ENCODE measurements around the gene CST6.

The CST6 gene

DNA sequence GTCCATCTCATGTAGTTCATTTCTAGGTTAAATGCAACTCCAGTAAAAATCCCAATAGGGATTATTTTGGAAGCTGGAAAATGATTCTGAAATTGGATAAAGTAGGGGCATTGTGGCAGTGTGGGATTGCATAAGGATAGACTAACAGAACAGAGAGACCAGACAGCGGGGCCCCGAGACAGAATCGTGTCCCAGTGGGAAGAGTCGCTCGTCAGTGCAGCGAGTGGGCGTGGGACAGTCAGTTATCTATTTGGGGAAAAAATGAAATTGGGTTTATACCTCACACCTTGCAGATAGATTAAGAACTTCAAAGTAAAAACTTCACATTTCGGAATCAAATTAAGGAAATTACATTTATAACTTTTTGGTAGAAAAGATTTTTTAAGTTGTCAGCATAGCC is 39.7 kb upstream of the CST6 start:
- peaks cover 3% of the 10 kb centered on the region; the same call in 1 of the 2 replicates for H3K79me2 ChIP-seq (ENCODE audit: low read length)
- H3K9me3 ChIP-seq (replicated peaks; ENCODE audit: insufficient read depth, low read length): no peaks in the 10 kb centered on the region
- H2AFZ ChIP-seq (ENCODE audit: low read length): no peak overlapping the region
- H3K9ac ChIP-seq (ENCODE audit: low read length): no peak overlapping the region
- H3K36me3 ChIP-seq (replicated peaks; ENCODE audit: insufficient read depth, low read length): no peaks in the 10 kb centered on the region; the same call in 1 of the 2 replicates
- DNase-seq: no peak
- H3K27me3 ChIP-seq (replicated peaks; ENCODE audit: insufficient read depth, low read length): no peaks in the 10 kb centered on the region
- no peaks in the 10 kb centered on the region for H3K4me1 ChIP-seq (ENCODE audit: low read length)
- H3K4me2 ChIP-seq (ENCODE audit: low read depth, low read length): no peak overlapping the region
- TF ChIP-seq EZH2 (optimal IDR thresholded peaks at IDR 0.05; ENCODE audit: low read depth, low read length) (no peak), EZH2phosphoT487 (IDR thresholded peaks at IDR 0.05; ENCODE audit: low read length) (no peak)
- TF ChIP-seq, protein P1, sequence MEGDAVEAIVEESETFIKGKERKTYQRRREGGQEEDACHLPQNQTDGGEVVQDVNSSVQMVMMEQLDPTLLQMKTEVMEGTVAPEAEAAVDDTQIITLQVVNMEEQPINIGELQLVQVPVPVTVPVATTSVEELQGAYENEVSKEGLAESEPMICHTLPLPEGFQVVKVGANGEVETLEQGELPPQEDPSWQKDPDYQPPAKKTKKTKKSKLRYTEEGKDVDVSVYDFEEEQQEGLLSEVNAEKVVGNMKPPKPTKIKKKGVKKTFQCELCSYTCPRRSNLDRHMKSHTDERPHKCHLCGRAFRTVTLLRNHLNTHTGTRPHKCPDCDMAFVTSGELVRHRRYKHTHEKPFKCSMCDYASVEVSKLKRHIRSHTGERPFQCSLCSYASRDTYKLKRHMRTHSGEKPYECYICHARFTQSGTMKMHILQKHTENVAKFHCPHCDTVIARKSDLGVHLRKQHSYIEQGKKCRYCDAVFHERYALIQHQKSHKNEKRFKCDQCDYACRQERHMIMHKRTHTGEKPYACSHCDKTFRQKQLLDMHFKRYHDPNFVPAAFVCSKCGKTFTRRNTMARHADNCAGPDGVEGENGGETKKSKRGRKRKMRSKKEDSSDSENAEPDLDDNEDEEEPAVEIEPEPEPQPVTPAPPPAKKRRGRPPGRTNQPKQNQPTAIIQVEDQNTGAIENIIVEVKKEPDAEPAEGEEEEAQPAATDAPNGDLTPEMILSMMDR (IDR thresholded peaks at IDR 0.05; ENCODE audit: low read length): no peak
- H3K9me2 ChIP-seq (replicated peaks; ENCODE audit: insufficient read depth, low read length): no peaks in the 10 kb centered on the region
- H4K20me1 ChIP-seq (ENCODE audit: insufficient read depth, low read length): no peaks in the 10 kb centered on the region
- no peak overlapping the region for H3K27ac ChIP-seq (ENCODE audit: low read length)
- H3F3A ChIP-seq (ENCODE audit: insufficient read depth, low read length): no peaks in the 10 kb centered on the region
- no peak overlapping the region for H3K4me3 ChIP-seq (ENCODE audit: low read length)

DNA sequence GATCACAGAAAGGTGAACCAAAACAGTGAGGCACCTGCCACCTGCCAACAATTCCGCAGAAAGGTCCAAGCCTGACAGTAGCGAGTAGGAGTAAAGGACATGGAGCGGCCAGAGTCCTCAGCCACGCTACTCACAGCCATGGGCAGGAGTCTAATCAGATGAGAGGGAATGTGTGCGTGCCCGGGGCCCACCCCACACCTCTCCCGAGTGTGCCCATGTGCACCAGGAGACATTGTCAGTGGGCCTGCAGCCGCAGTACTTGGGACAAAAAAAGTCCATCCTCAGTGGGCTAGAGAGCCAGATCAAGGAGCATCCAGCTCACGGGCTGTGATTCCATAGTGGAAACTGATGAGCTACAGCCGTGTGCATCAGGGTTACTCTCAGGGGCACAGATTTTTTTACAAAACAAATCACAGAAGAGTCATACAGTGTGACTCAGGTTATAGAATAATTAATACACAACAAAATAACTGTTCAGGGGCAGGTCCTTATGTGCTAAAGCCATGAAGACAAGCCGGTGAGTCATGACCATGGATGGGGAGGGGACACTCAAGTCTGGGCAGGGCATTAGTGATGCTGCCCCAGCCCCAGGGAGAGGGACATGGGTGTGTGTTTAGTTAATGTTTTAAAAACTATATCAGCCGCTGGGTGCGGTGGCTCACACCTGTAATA is 38.2 kb upstream of the CST6 start:
- Histone ChIP-seq H3K9ac (ENCODE audit: low read length) (no peak overlapping the region), H3K36me3 (replicated peaks; ENCODE audit: insufficient read depth, low read length) (no peaks in the 10 kb centered on the region; the same call in 1 of the 2 replicates), H3K4me1 (ENCODE audit: low read length) (no peaks in the 10 kb centered on the region), H3K27ac (ENCODE audit: low read length) (no peak overlapping the region), H4K20me1 (ENCODE audit: insufficient read depth, low read length) (no peaks in the 10 kb centered on the region), H3K4me2 (ENCODE audit: low read depth, low read length) (no peak overlapping the region), H2AFZ (ENCODE audit: low read length) (no peak overlapping the region), H3K9me2 (replicated peaks; ENCODE audit: insufficient read depth, low read length) (no peaks in the 10 kb centered on the region), H3K9me3 (replicated peaks; ENCODE audit: insufficient read depth, low read length) (no peaks in the 10 kb centered on the region), H3K79me2 (ENCODE audit: low read length) (peaks cover 3% of the 10 kb centered on the region; the same call in 1 of the 2 replicates), H3K27me3 (replicated peaks; ENCODE audit: insufficient read depth, low read length) (no peaks in the 10 kb centered on the region), H3K4me3 (ENCODE audit: low read length) (no peak overlapping the region), H3F3A (ENCODE audit: insufficient read depth, low read length) (no peaks in the 10 kb centered on the region)
- TF ChIP-seq EZH2 (optimal IDR thresholded peaks at IDR 0.05; ENCODE audit: low read depth, low read length) (no peak), EZH2phosphoT487 (IDR thresholded peaks at IDR 0.05; ENCODE audit: low read length) (no peak)
- TF ChIP-seq, protein P1 (IDR thresholded peaks at IDR 0.05; ENCODE audit: low read length): no peak
- DNase-seq: no peak

DNA sequence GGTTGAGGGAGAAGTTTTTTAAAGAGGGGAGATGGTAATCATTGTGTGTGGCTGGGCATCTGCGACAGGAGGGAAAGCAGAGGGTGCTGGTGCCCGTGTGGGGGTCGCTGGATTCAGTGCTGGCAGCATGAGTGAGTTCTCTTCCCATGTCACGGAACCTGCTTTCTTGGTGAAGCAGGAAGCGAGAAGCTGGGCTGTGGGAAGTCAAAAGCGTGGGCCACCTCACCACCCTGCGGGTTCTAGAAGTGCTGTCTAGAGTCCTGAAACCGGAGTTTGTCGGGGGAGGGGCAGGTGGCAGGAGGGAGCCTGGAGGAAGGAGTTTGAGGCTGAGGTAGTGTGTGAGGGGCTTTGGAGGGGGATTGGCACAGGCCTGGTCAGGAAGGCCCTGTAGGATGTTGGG is 36.0 kb upstream of the CST6 start:
- Histone ChIP-seq H3K4me1 (ENCODE audit: low read length) (no peaks in the 10 kb centered on the region), H3K36me3 (replicated peaks; ENCODE audit: insufficient read depth, low read length) (no peaks in the 10 kb centered on the region; the same call in 1 of the 2 replicates), H3K9ac (ENCODE audit: low read length) (no peak overlapping the region), H3K27me3 (replicated peaks; ENCODE audit: insufficient read depth, low read length) (no peaks in the 10 kb centered on the region), H2AFZ (ENCODE audit: low read length) (no peak overlapping the region), H3K9me3 (replicated peaks; ENCODE audit: insufficient read depth, low read length) (no peaks in the 10 kb centered on the region), H3K9me2 (replicated peaks; ENCODE audit: insufficient read depth, low read length) (no peaks in the 10 kb centered on the region), H3K27ac (ENCODE audit: low read length) (no peak overlapping the region), H3F3A (ENCODE audit: insufficient read depth, low read length) (no peaks in the 10 kb centered on the region), H3K79me2 (ENCODE audit: low read length) (no peaks in the 10 kb centered on the region), H3K4me2 (ENCODE audit: low read depth, low read length) (no peak overlapping the region), H4K20me1 (ENCODE audit: insufficient read depth, low read length) (no peaks in the 10 kb centered on the region), H3K4me3 (ENCODE audit: low read length) (no peak overlapping the region)
- TF ChIP-seq, protein P1 (IDR thresholded peaks at IDR 0.05; ENCODE audit: low read length): no peak
- TF ChIP-seq EZH2phosphoT487 (IDR thresholded peaks at IDR 0.05; ENCODE audit: low read length): no peak
- no peak for TF ChIP-seq EZH2 (optimal IDR thresholded peaks at IDR 0.05; ENCODE audit: low read depth, low read length)
- no peak for DNase-seq
